GM12873 (cell line): ENCODE results near the gene ICAM2.

ENCODE experiments used
- CTCF ChIP-seq: IDR thresholded peaks from 2 replicates; pipeline ENCODE4 v1.5.1; 2012; ENCODE audit warnings: low read depth, mild to moderate bottlenecking, moderate library complexity, low read length, control low read depth; ENCODE audit not compliant: insufficient read depth; ENCODE audit errors: missing control alignments

ICAM2 gene

GRCh38 chr17:63988741-63989621 is 31.5 kb downstream of the ICAM2 start:
- TF ChIP-seq CTCF: no peak

- no peak for TF ChIP-seq CTCF
Observed at GRCh38 chr17:63988127-63988478, 32.3 kb downstream of the ICAM2 start.

- no peak for TF ChIP-seq CTCF
Observed at GRCh38 chr17:63987221-63988126, 33.0 kb downstream of the ICAM2 start.

- no peak for TF ChIP-seq CTCF
Observed at GRCh38 chr17:63986821-63987220, 33.6 kb downstream of the ICAM2 start.

GRCh38 chr17:63985387-63986140 is 34.9 kb downstream of the ICAM2 start:
- TF ChIP-seq CTCF: peak; percentile 24

- no peak for TF ChIP-seq CTCF
Observed at GRCh38 chr17:63984651-63985386, 35.6 kb downstream of the ICAM2 start.
